HG03039 (cell line): ENCODE results near the gene RPS21.
A peak's percentile ranks its signal among the peaks of the same experiment; 100 is the strongest.

Experiments used
- ATAC-seq: cut with Tn5 transposase; IDR thresholded peaks from one replicate; pipeline ENCODE4 v1.9.1; 2021; ENCODE audit warnings: mild to moderate bottlenecking, moderate library complexity; ENCODE audit not compliant: unreplicated experiment

The RPS21 gene

GRCh38 chr20:62393830-62394229 lies 6.9 kb downstream of the RPS21 start:
- ATAC-seq, result no peak

GRCh38 chr20:62394248-62395245 lies 7.6 kb downstream of the RPS21 start:
- ATAC-seq, result no peak

- ATAC-seq, result no peak
These were observed 8.7 kb downstream of the RPS21 start for GRCh38 chr20:62395311-62396242.

GRCh38 chr20:62396367-62397239 lies 9.7 kb downstream of the RPS21 start:
- ATAC-seq, result no peak

GRCh38 chr20:62398120-62398821 lies 11.4 kb downstream of the RPS21 start:
- no peak for ATAC-seq

GRCh38 chr20:62400021-62400420 lies 13.1 kb downstream of the RPS21 start:
- no peak for ATAC-seq

GRCh38 chr20:62400541-62400940 lies 13.6 kb downstream of the RPS21 start:
- ATAC-seq, result no peak

GRCh38 chr20:62401331-62401779 lies 14.5 kb downstream of the RPS21 start:
- no peak for ATAC-seq

GRCh38 chr20:62402456-62403150 lies 15.7 kb downstream of the RPS21 start:
- ATAC-seq, result no peak

GRCh38 chr20:62403331-62403730 lies 16.4 kb downstream of the RPS21 start:
- ATAC-seq, result no peak

- no peak for ATAC-seq
These were observed 17.3 kb downstream of the RPS21 start for GRCh38 chr20:62404112-62404665.

GRCh38 chr20:62404761-62405107 lies 17.8 kb downstream of the RPS21 start:
- ATAC-seq, result no peak

- ATAC-seq, result no peak
These were observed 18.4 kb downstream of the RPS21 start for GRCh38 chr20:62405108-62405980.

- ATAC-seq, result no peak
These were observed 19.1 kb downstream of the RPS21 start for GRCh38 chr20:62405981-62406513.

- peak; percentile 8 for ATAC-seq
These were observed 19.8 kb downstream of the RPS21 start for GRCh38 chr20:62406635-62407176.

GRCh38 chr20:62407221-62407992 lies 20.5 kb downstream of the RPS21 start, which contains the start of gene CABLES2:
TSS of gene CABLES2 (minus strand) at chr20:62407285. CDS start at chr20:62407276, 9 bp downstream.
- ATAC-seq, result peak; percentile 80

GRCh38 chr20:62408055-62408454 lies 21.2 kb downstream of the RPS21 start:
- ATAC-seq, result no peak
